Right lobe of liver (tissue), 6 donors: ENCODE results near the gene ST8SIA5. TPM values are rescaled to one million over a fixed set of nuclear protein-coding genes. Genes with fewer than 3 reads are reported as not detected.

Experiments
- ATAC-seq, 4 donors: fragments of 200-7000 bp; cut with Tn5 transposase; one replicate each; pipeline ENCODE4 v1.9.1; 2020; ENCODE audit warnings: mild to moderate bottlenecking in 4 of 4, moderate library complexity in 4 of 4
- DNase-seq, 3 donors: peaks; one replicate each; pipeline ENCODE4 v3.0.0-alpha.2; 2020
- H3K27ac ChIP-seq, 3 donors: fragments of 200-600 bp; one replicate each; pipeline ENCODE4 v1.8.0; 2022
- H3K27me3 ChIP-seq, 2 donors: fragments of 200-600 bp; one replicate each; pipeline ENCODE4 v1.8.0; 2022
- H3K36me3 ChIP-seq, 4 donors: fragments of 200-600 bp; sonication (generic) in 1 of 4; one replicate each; pipeline versions ENCODE4 v1.5.1 to v1.8.0; 2017 to 2022; ENCODE audit warnings: control low read depth in 1 of 4
- H3K4me1 ChIP-seq, 4 donors: fragments of 200-600 bp; sonication (generic) in 1 of 4; one replicate each; pipeline versions ENCODE4 v1.5.1 to v1.8.0; 2017 to 2022; ENCODE audit warnings: control low read depth in 1 of 4
- H3K4me3 ChIP-seq, 3 donors: fragments of 200-600 bp; one replicate each; pipeline ENCODE4 v1.8.0; 2022
- H3K9me3 ChIP-seq, 4 donors: fragments of 200-600 bp; sonication (generic) in 1 of 4; one replicate each; pipeline versions ENCODE4 v1.5.1 to v1.8.0; 2017 to 2022; ENCODE audit warnings: control low read depth in 1 of 4
- POLR2A ChIP-seq: fragments of 450-650 bp; IDR thresholded peaks from one replicate; pipeline ENCODE4 v1.6.1; 2017; ENCODE audit warnings: antibody characterized with exemption, mild to moderate bottlenecking
- WGBS: methylation state at CpG from one replicate; pipeline ENCODE4 v1.1.6; 2018; ENCODE audit warnings: low coverage, low lambda C conversion rate; ENCODE audit not compliant: insufficient coverage; ENCODE audit errors: missing lambda C conversion rate; 5-methylcytosine and 5-hydroxymethylcytosine counted together
- intact Hi-C, 2 donors: fragments of 100-400 bp; cut with DNase I; formaldehyde crosslinking; loops; one replicate each; pipeline versions ENCODE4 v1.11.2 to v1.14.1; 2022
- total RNA-seq, 6 experiments: library from RNA; depleted of rRNA in 2 of 6; stranded (reverse); fragments of >200 nt in 2 of 6; fragmentation: NEBNext Ultra II Directional in 3 of 6; extraction: Animal tissue kit (Norgen Biotek cat#: 25700) in 3 of 6; gene quantifications; one replicate each; pipeline versions ENCODE4 v1.1.0 to v1.2.4, GENCODE V29; 2016 to 2023
- TF ChIP-seq, protein P1 (sequence below), 4 donors: fragments of 200-600 bp in 3 of 4; fragments of 450-650 bp in 1 of 4; IDR thresholded peaks; one replicate each; pipeline versions ENCODE4 v1.5.1 to v1.8.0; 2016 to 2022; ENCODE audit warnings: antibody characterized with exemption in 4 of 4, mild to moderate bottlenecking in 2 of 4
- donor health status: DM: no; HTN: yes; CAD: no.
- donor health status: DM: no; HTN: no; CAD: no.
- donor health status: DM: no; HTN: no; CAD: no.
- donor health status: DM: no; HTN: yes; CAD: no.
- donor health status: DM: no; HTN: yes; CAD: no.

Gene ST8SIA5
- total RNA-seq, 6 experiments from 2014 or later = 0.07 to 0.92 TPM; not detected in 4

DNA sequence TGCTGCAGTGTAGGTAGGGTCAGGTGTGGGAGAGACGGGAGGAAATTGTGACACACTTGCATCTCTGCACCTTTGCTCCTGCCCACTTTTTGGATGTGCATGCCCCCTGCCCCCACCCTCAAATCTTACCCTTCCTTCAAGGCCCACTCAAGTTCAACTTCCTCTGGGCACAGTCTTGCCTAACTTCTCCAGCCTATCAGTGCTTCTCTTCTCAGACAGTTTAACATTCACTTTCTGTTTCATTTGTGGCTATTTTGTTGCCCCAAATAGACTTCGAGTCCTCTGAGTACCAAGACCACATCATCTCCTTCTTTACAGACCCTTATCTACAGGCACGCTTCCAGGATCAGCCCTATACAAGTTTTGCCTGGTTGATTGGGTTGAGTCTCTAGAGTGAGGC is 2.7 kb downstream of the ST8SIA5 start:
- H3K4me1 ChIP-seq = peaks cover 0 to 15% (median 0%) of the 10 kb centered on the region in 4 donors
- H3K9me3 ChIP-seq = no peaks in the 10 kb centered on the region
- ATAC-seq = no peak
- no peak overlapping the region for H3K4me3 ChIP-seq
- no peaks in the 10 kb centered on the region for H3K36me3 ChIP-seq
- H3K27me3 ChIP-seq = peaks cover 5 to 18% of the 10 kb centered on the region in 2 donors
- no peak overlapping the region for H3K27ac ChIP-seq
- intact Hi-C loops = no loop called here
- TF ChIP-seq, protein P1, sequence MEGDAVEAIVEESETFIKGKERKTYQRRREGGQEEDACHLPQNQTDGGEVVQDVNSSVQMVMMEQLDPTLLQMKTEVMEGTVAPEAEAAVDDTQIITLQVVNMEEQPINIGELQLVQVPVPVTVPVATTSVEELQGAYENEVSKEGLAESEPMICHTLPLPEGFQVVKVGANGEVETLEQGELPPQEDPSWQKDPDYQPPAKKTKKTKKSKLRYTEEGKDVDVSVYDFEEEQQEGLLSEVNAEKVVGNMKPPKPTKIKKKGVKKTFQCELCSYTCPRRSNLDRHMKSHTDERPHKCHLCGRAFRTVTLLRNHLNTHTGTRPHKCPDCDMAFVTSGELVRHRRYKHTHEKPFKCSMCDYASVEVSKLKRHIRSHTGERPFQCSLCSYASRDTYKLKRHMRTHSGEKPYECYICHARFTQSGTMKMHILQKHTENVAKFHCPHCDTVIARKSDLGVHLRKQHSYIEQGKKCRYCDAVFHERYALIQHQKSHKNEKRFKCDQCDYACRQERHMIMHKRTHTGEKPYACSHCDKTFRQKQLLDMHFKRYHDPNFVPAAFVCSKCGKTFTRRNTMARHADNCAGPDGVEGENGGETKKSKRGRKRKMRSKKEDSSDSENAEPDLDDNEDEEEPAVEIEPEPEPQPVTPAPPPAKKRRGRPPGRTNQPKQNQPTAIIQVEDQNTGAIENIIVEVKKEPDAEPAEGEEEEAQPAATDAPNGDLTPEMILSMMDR (IDR thresholded peaks at IDR 0.05) = no peak
- TF ChIP-seq POLR2A = no peak
- DNase-seq = no peak
- 75% methylated on average over 2 of the region's 3 CpGs for WGBS

DNA sequence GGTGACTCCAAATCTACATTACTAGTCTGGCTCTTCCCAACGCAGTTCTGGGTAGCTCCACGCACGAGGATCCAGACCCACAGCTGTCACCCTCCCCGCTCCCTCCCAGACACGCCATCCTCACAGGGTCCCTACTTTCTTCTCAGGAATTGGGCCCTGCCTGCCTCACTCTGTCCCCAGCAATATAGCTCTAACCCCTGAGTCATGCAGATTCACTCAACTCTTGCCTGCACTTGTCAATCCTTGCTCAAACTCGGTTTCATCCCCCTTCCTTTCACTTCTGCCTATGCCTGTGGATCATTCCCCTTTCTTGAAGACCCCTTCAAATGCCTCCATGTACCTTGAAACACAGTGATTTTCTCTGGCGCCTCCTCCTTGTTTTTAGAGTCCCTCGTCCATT is 5.0 kb downstream of the ST8SIA5 start:
- Histone ChIP-seq H3K4me3 (no peak overlapping the region), H3K27me3 (peaks cover 5 to 9% of the 10 kb centered on the region in 2 donors), H3K27ac (no peak overlapping the region), H3K4me1 (peaks cover 0 to 6% (median 0%) of the 10 kb centered on the region in 4 donors), H3K9me3 (no peaks in the 10 kb centered on the region), H3K36me3 (no peaks in the 10 kb centered on the region)
- 84% methylated on average over 8 of the region's 8 CpGs for WGBS
- intact Hi-C loops = no loop called here
- TF ChIP-seq, protein P1 (IDR thresholded peaks at IDR 0.05) = no peak
- no peak for TF ChIP-seq POLR2A
- ATAC-seq = no peak
- no peak for DNase-seq

DNA sequence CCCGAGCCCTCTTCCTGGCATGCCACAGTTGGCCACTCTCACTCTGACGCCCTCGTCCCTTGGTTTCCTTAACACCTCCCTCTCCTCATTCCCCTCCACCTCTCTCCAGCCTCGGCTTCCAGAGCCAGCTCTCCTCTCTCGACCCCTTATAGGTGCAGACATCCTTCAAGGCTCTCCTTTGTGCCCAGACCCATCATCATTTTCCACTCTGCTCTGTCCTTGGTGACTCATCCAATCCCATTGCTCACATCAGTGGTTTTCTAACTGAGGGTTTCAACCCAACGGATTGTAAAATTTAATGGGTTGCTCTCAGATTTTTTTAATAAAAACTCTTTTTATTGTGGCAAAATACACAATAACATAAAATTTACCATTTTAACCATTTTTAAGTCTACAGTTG is 6.2 kb downstream of the ST8SIA5 start:
- ATAC-seq = no peak
- no peak overlapping the region for H3K4me3 ChIP-seq
- 58% methylated on average over 6 of the region's 6 CpGs for WGBS

DNA sequence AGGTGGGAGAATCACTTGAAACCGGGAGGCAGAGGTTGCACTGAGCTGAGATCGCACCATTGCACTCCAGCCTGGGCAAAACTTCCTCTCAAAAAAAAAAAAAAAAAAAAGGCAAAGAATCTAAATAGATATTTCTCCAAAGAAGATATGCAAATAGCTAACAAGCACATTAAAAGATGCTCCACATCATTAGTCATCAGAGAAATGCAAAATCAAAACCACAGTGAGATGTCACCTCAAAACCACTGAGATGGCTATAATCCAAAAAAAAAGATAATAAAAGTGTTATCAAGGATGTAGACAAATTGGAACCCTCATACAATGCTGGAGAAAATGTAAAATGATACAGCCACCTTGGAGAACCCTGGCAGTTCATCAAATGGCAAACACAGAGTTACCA is 8.4 kb downstream of the ST8SIA5 start:
- no peak for TF ChIP-seq POLR2A
- TF ChIP-seq, protein P1 (IDR thresholded peaks at IDR 0.05) = no peak
- DNase-seq (no peak), ATAC-seq (no peak)
- Histone ChIP-seq H3K9me3 (no peaks in the 10 kb centered on the region), H3K4me1 (no peaks in the 10 kb centered on the region), H3K36me3 (no peaks in the 10 kb centered on the region), H3K4me3 (no peak overlapping the region), H3K27ac (no peak overlapping the region), H3K27me3 (no peaks in the 10 kb centered on the region)
- intact Hi-C loops = no loop called here
- WGBS = 80% methylated on average over 2 of the region's 2 CpGs

More for the DNA sequence above, 6.2 kb downstream of the ST8SIA5 start:
- no peak for TF ChIP-seq POLR2A
- TF ChIP-seq, protein P1 (IDR thresholded peaks at IDR 0.05) = no peak
- no peaks in the 10 kb centered on the region for H3K27me3 ChIP-seq
- no peaks in the 10 kb centered on the region for H3K36me3 ChIP-seq
- no peaks in the 10 kb centered on the region for H3K9me3 ChIP-seq
- no peak overlapping the region for H3K27ac ChIP-seq
- no peaks in the 10 kb centered on the region for H3K4me1 ChIP-seq
- no peak for DNase-seq
- intact Hi-C loops = no loop called here

DNA sequence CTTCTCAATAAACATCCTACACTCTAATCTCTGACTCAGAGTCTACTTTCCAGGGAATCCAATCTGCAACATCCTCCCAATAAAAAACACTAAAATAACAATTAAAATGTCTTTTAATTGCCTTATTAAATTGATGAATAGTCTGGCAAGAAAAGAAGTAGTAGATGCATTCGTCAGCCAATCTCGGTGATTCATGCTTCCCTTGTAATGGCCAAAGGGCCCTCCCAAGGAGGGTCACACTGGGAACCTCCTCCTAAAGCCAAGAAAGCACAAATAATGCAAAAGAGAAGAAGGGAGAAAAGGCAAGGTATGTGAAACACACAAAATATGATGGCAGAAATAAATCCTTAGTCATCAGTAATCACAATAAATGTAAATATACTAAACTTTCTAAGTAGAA is 16.8 kb downstream of the ST8SIA5 start:
- 77% methylated on average over 2 of the region's 2 CpGs for WGBS
- Histone ChIP-seq H3K4me1 (no peaks in the 10 kb centered on the region), H3K27ac (no peak overlapping the region), H3K9me3 (no peaks in the 10 kb centered on the region), H3K4me3 (no peak overlapping the region), H3K36me3 (no peaks in the 10 kb centered on the region), H3K27me3 (no peaks in the 10 kb centered on the region)
- no peak for DNase-seq
- no peak for ATAC-seq
- intact Hi-C loops = no loop called here
- TF ChIP-seq, protein P1 (IDR thresholded peaks at IDR 0.05) = no peak
- no peak for TF ChIP-seq POLR2A
